Activated gamma-delta T cell treated with Interleukin-2 at 50 U/mL for 16 hours (primary cell): ENCODE results near the gene HS3ST6.
"Not testable (repeated sequence)": the region's sequence is repeated elsewhere in the genome, so short reads cannot be mapped to it uniquely, and the experiment has no call there.

Source experiments
- DNase-seq: peaks from one replicate; pipeline ENCODE4 v3.0.0-alpha.2; 2020

Gene HS3ST6

GRCh38 chr16:1946495-1947368 is 28.5 kb upstream of the HS3ST6 start:
- DNase-seq, result no peak

- DNase-seq, result no peak
Observed at GRCh38 chr16:1945559-1946391, 27.6 kb upstream of the HS3ST6 start.

- DNase-seq, result no peak
Observed at GRCh38 chr16:1944612-1945199, 26.5 kb upstream of the HS3ST6 start.

GRCh38 chr16:1942810-1943726 is 24.9 kb upstream of the HS3ST6 start, which contains the start of gene MSRB1:
Gene MSRB1 (minus strand): TSS chr16:1943199. CDS start chr16:1943156, 43 bp downstream.
- peak; percentile 99 for DNase-seq

- DNase-seq, result no peak
Observed at GRCh38 chr16:1942047-1942809, 24.0 kb upstream of the HS3ST6 start.

GRCh38 chr16:1941162-1942046 is 23.2 kb upstream of the HS3ST6 start:
- DNase-seq, result no peak

- DNase-seq, result no peak
Observed at GRCh38 chr16:1940273-1941161, 22.3 kb upstream of the HS3ST6 start.

GRCh38 chr16:1939833-1940232 is 21.6 kb upstream of the HS3ST6 start:
- DNase-seq, result not testable (repeated sequence)

- DNase-seq, result no peak
Observed at GRCh38 chr16:1938910-1939309, 20.7 kb upstream of the HS3ST6 start.

- DNase-seq, result no peak
Observed at GRCh38 chr16:1938316-1938715, 20.1 kb upstream of the HS3ST6 start.

GRCh38 chr16:1936945-1937479 is 18.8 kb upstream of the HS3ST6 start:
- no peak for DNase-seq

GRCh38 chr16:1933097-1933661 is 15.0 kb upstream of the HS3ST6 start:
- no peak for DNase-seq

GRCh38 chr16:1932050-1933028 is 14.1 kb upstream of the HS3ST6 start:
- no peak for DNase-seq

- no peak for DNase-seq
Observed at GRCh38 chr16:1930338-1930720, 12.1 kb upstream of the HS3ST6 start.

GRCh38 chr16:1929578-1930337 is 11.5 kb upstream of the HS3ST6 start:
- peak; percentile 93 for DNase-seq

- no peak for DNase-seq
Observed at GRCh38 chr16:1929105-1929504, 10.9 kb upstream of the HS3ST6 start.

GRCh38 chr16:1926271-1926670 is 8.1 kb upstream of the HS3ST6 start:
- no peak for DNase-seq
